ENCODE measurements around the gene COP1. TPM values are rescaled to one million over a fixed set of nuclear protein-coding genes. Genes with fewer than 3 reads are reported as not detected.
A peak's percentile ranks its signal among the peaks of the same experiment; 100 is the strongest.
"Not testable (repeated sequence)": the region's sequence is repeated elsewhere in the genome, so short reads cannot be mapped to it uniquely, and the experiment has no call there.

The COP1 gene
- total RNA-seq, 1 donor from 2014 or later = 102 TPM

GRCh38 chr1:176122282-176122681 lies 84.8 kb downstream of the COP1 start:
- DNase-seq (ENCODE audit: low spot score) = no peak

DNA sequence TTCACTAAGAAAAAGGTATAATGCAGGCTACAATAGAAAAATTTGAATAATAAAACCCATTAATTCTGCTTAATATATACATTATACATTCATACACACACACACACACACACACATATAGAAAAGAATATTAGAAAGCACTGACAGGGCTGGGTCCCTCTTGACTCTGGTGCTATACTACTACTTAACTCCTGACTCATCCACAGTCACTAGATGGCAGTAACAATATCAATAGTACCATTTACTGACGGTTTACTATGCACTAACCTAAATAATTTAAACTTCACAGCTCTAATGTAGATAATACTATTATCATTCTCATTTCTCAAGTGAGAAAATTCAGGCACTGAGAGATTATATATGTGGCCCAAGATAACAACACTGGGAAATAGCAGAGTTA lies 87.5 kb downstream of the COP1 start:
- DNase-seq (ENCODE audit: low spot score) = no peak

DNA sequence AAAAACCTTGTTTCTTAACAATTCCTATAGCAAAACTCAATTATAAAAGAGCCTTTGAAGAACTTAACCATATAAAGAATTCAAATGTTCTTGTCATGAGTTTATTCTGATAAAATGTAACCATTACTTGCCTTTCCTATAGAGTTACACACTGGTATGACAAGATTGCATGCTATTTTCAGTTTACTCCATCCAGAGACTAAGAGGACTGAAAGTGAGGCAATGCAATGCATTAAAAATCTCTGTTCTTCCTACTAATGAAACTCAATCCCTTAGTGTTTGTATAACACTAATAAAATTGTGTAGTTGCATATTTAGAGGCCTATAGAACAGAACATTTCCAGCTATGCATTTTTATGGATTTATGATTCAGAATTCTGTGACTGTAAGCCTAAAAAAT lies 88.1 kb downstream of the COP1 start:
- peak; percentile 8 for DNase-seq (ENCODE audit: low spot score)

DNA sequence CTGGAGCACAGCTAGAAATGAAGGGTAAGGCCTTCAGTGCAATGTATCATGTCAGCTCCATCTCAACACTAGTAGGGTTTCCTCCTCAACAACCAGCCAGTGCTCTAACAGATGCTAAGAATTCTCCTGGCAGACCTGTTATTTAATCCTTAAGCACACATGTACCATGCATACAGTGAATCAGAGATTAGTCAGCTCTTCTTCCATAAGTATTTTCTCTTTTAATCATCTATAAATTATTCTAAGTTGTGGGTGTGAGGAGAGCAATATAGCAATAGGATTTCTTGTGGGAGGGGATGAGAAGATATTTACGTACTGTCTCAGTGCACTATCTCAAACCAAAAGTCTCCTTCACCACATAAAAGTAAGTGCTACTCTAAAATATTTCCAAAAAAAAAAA lies 95.3 kb downstream of the COP1 start:
- DNase-seq (ENCODE audit: low spot score) = no peak

DNA sequence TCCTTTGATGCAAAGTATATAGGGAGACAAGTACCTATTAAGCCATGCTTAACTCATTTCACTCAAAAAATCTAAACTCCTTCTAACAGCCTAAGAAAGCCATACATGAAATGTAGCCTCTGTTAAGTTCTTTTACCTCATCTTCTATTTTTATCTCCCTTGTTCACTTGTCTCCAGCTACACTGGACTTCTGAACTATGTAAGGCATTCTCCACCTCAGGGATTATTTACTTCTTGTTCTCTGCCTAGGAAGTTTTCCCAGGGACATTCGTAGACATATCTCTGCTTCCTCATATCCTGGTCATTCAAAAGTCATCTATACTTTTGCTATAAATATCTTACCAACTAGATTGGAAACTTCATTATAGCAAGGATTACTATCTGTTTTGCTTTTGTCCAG lies 96.9 kb downstream of the COP1 start:
- no peak for DNase-seq (ENCODE audit: low spot score)

- no peak for DNase-seq (ENCODE audit: low spot score)
These were observed 104.2 kb downstream of the COP1 start for GRCh38 chr1:176102768-176103350.

GRCh38 chr1:176101951-176102642 lies 105.0 kb downstream of the COP1 start:
- no peak for DNase-seq (ENCODE audit: low spot score)

DNA sequence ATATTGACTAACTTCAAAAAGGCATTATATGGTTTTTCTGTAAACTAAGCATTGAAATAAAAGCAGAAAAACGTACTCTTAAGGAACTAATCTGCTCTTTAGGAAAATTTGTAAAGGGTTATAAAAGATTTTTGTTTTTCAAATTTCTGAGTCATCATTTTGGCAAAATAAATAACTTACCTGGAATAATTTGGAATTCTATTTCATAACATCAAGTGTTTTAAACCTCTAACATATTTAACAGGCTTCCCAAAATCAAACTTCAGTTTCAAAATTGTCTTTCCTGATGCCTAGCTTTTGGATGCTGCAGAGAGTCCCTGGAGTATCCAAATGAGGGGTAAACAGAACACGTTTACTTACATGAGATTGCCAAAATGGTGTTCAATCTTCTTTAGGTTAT lies 108.5 kb downstream of the COP1 start:
- no peak for DNase-seq (ENCODE audit: low spot score)

DNA sequence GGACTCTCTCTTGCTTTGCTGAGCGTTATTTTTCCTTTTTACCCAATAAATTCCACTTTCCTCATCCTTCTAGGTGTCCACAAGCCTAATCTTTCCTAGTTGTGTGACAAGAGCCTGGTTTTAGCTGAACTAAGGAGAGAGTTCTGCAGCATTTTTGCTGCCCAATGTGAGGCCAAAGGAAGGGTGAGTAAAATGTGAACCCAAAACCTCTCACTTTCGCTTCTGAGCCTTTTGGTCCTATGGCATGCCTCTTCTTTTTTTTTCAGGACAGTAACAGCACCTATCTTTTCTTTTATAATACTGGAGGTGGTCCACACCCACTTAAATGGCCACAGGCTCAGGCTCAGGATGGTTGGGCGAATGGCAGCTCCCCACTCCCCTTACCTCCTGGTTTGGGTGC lies 111.1 kb downstream of the COP1 start:
- DNase-seq (ENCODE audit: low spot score) = no peak

DNA sequence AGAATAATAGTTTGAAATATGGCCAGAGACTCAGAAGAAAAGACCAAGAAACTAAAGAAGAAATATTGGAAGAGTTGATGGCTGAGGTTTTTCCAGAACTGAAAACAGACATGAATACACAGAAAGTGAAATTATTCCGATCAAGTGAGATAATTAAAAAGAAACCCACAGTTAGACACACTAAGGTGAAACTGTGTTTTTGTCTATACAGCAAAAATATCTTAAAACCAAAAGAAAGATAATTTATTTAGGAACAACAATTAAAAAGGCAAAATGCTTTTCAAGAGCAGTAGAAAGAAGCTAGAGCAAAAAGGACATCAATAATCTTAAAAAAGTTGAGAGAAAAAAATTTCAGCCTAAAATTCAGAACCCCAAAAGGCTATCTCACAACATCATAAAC lies 116.3 kb downstream of the COP1 start:
- no peak for DNase-seq (ENCODE audit: low spot score)

DNA sequence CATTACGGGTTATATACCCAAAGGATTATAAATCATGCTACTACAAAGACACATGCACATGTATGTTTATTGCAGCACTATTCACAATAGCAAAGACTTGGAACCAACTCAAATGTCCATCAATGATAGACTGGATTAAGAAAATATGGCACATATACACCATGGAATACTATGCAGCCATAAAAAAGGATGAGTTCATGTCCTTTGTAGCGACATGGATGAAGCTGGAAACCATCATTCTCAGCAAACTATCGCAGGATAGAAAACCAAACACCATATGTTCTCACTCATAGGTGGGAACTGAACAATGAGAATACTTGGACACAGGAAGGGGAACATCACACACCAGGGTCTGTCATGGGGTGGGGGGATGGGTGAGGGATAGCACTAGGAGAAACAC lies 119.3 kb downstream of the COP1 start:
- DNase-seq (ENCODE audit: low spot score) = not testable (repeated sequence)

- peak; percentile 74 for DNase-seq (ENCODE audit: low spot score)
These were observed 133.4 kb downstream of the COP1 start for GRCh38 chr1:176073524-176074157.

DNA sequence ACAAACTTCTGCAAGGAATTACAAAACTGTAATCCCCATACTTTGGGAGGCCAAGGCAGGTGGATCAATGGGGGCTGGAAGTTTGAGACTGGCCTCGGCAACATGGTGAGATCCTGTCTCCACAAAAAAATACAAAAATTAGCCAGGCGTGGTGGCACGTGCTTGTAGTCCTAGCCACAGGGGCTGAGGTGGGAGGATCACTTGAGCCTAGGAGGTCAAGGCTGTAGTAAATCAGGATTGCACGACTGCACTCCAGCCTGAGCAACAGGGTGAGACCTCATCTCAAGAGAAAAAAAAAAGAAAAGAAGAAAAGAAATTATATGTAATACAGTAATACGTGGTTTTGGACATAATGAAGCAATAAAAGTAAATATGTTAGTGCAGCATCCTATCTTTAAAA lies 138.2 kb downstream of the COP1 start:
- no peak for DNase-seq (ENCODE audit: low spot score)

DNA sequence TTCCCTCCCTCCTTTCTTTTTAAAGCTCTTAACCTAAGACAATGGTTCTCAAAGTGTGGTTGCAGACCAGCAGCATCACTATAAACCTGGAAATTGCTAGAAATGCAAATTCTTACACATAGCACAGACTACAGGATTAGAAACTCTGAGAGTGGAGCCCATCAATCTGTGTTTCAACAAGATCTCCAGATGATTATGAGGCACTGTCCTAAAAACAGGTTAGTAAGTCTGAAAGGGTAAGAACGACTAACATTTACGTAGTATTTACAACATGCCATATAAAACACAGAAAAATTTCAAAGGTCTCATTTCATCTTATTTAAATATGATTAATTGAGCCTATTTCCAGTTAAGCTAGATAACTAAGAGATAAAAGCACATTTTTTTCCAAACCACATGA lies 138.8 kb downstream of the COP1 start:
- no peak for DNase-seq (ENCODE audit: low spot score)

- no peak for DNase-seq (ENCODE audit: low spot score)
These were observed 140.4 kb downstream of the COP1 start for GRCh38 chr1:176066709-176067108.

DNA sequence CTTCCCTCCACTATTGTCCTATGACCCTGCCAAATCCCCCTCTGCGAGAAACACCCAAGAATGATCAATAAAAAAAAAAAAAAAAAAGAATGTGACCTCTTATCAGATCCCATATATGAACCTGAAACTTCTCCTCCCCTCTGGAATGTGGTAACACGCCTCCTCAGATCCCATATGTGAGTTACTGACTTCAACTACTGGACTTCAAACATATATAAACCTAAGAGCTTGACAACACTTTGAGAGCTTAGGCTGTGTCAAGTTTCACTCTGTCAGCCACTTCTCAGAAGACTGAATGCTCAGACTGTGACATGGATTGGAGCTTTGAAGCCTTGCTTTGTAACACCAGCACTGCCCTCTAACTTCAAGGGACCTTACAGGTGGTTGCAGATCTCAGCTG lies 148.4 kb downstream of the COP1 start:
- no peak for DNase-seq (ENCODE audit: low spot score)

GRCh38 chr1:176056312-176056711 lies 150.8 kb downstream of the COP1 start:
- no peak for DNase-seq (ENCODE audit: low spot score)

DNA sequence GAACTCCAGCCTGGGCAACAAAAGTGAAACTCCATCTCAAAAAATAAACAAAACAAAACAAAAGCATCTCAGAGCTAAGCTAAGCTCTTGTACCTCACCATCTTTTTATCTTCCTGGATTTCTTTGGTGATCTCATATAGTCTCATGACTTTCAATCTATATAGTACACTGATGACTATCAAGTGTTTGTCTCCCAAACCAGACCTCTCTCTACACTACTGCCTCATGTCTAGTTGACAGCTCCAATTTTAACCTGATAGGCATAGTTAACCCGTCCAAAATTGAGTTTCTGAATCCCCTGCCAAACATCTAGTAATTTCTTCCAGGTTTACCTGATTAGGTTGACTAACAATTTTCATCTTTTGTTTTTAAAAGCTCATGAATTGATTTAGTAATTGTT lies 151.7 kb downstream of the COP1 start:
- no peak for DNase-seq (ENCODE audit: low spot score)

- no peak for DNase-seq (ENCODE audit: low spot score)
These were observed 155.1 kb downstream of the COP1 start for GRCh38 chr1:176051902-176052518.

DNA sequence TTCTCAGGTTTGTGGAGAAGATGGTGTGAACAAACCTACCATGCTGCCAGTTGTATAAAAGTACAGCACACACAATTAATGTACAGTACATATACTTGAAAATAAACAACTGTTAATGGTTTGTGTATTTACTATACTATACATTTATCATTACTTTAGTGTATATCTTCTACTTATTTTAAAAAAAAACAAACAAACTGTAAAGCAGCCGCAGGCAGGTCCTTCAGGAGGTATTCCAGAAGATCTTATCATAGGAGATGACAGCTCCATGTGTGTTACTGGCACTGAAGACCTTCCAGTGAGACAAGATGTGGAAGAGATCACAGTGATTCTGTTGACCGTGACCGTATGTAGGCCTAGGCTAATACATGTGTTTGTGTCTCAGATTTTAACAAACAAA lies 155.7 kb downstream of the COP1 start:
- DNase-seq (ENCODE audit: low spot score) = no peak

DNA sequence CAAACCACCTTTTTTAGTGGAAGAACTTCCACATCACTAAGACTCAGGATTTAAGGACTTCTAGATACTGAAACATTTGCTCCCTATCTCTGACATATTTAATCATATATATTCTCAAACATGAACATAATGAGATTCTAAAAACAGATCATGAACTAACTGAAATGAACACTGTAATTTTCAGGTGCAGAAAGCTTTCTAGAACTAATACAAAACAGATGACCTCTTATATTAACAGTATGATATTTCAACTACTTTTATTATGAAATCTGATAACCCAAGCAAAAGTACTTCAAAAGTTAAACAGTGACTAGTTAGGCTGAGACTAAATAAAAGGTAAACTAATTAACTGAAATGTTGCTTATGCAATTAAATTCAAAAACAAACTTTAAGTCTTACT lies 157.5 kb downstream of the COP1 start:
- DNase-seq (ENCODE audit: low spot score) = no peak

DNA sequence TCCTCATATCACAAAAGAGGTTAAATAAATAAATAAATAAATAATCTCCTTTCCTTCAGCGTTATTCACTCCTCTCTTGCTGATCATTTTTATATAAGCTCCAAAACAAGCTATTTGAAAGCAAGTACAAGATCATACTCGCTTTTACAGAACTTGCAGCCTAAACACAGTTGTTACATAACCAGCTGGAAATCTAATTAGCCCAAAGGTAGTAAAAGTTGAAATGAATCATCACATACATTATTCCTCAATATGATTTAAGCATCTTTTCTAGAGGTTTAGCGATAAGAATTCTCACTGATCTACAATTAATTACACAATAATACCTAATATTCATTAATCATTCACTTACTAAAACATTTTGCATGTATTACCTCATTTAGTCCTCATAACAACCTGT lies 160.2 kb downstream of the COP1 start:
- no peak for DNase-seq (ENCODE audit: low spot score)

DNA sequence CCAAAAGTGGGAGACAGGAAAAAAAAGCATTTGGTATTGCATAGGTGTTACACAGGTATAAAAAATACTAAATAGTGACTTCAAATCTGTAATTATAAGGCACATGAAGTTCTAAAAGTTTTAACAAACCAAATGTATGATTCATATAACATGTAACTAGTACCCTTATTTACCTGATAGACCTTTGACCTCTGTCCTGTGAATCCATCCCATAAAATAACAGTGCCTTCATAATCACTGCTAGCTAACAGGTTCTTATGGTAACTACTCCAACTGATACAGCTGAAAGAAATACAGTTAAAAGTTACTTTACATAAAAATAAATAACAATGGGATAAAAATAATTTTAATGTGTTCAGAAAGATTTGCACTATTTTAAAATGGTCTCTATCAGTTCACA lies 163.5 kb downstream of the COP1 start:
- no peak for DNase-seq (ENCODE audit: low spot score)
